Activated CD4-positive, alpha-beta T cell treated with anti-CD3 and anti-CD28 coated beads, Interleukin-2, Interleukin-6, amounts not matched to agents 100 ng/mL and 50 ng/mL, durations not matched to agents 16 hours and 8 hours (primary cell): Measurements from ENCODE around the gene PDZD8.

ENCODE experiments used
- DNase-seq: peaks from one replicate; pipeline ENCODE4 v3.0.0-alpha.2; 2020

PDZD8 gene

DNA sequence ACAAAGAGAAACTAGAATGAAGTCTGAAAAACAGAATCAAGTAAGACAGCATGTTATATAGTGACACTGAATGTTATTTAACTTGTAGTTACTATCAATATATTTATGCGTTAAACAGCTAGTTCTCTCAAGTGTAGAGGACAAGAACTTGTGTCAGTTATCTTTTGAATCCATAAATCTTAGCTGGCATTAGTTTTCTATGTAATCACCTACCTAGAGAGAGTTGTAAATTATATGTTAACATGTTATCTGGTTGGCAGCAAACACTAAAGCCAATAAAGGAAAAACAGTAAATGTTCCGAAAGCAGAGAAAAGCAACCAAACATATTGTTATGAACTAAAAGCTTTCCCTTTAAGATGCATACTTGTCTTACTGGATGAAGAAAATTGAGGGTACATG is 97.6 kb downstream of the PDZD8 start:
- DNase-seq = no peak

DNA sequence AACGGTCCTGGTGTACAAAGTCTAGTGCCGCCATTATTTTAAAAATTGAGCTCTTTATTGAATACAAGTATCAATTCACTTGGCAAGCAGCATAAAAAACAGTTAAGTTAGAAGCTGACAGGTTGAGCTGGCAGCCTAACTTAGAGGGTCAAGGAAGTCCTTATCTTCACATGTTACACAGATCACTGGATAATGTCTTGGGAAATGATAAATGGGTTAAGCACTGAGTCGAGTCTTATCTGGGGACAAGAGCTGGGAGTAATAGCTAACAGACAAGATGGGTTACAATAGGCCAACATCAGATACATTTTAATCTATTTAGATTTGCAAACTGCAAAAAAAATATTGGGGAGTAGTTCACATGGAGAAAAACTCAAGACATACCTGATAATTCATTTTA is 100.1 kb downstream of the PDZD8 start:
- DNase-seq = no peak

GRCh38 chr10:117274509-117274908 is 100.7 kb downstream of the PDZD8 start:
- no peak for DNase-seq

GRCh38 chr10:117273980-117274379 is 101.3 kb downstream of the PDZD8 start:
- DNase-seq = no peak

- DNase-seq = no peak
These were observed 102.8 kb downstream of the PDZD8 start for GRCh38 chr10:117272195-117273076.

DNA sequence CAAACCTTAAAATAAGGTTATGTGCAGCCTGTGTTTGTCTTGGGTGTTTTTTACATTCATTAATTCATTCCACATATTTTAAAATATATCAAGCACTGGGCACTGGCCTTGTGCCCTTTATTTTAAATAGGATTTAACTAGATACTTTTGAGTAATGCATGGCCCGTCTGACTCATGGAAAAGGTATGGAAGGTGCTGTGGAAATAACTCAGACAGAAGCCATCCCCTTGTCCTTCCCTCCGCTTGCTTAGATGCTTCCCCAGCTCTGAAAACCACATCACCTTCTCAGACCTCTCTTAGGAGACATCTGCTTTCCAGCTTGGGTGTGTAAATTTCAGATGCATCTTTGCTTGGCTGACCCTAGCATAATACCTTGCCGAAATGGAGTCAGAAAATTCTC is 103.8 kb downstream of the PDZD8 start:
- no peak for DNase-seq

GRCh38 chr10:117268907-117269306 is 106.3 kb downstream of the PDZD8 start:
- no peak for DNase-seq

DNA sequence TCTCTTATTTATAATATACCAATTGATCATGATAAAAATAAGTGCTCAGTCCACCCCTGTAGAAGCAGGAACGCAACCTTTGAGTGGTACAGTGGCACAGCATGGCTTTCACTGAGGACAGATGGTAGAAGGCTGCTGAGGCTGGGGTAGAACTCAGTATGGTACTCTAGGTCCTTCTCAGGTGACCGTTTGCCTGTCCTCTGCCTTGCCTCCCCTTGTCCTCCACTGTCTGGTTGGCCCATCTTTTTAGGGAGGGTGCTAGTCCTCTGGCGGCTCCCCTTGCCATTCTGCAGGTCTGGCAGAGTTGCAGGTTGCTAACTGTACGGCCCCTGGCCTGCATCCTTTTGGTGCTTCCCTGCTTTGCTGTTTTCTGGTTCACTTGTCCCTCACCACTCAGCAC is 107.0 kb downstream of the PDZD8 start:
- DNase-seq = no peak

- DNase-seq = no peak
These were observed 108.4 kb downstream of the PDZD8 start for GRCh38 chr10:117266812-117267211.

- DNase-seq = no peak
These were observed 108.8 kb downstream of the PDZD8 start for GRCh38 chr10:117266400-117266799.

DNA sequence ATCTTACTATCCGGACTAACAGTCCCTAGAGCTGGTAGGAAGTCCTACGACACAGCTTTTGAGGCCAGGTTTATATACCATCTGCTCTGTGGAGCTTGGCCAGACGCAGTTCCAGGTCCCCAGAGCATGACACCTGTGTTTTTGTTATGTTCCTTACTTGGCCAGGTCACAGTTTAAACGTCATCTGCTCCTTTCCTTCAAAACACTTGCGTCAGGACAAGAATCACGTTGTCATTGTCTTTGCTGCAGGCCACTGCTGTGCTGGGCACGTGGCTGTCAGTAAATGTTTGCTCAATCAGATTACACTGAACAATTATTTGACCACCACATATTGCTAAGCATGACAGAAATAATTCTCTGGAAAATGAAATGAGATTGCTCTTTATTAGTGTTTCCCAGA is 110.5 kb downstream of the PDZD8 start:
- no peak for DNase-seq

GRCh38 chr10:117262903-117263293 is 112.3 kb downstream of the PDZD8 start:
- no peak for DNase-seq

DNA sequence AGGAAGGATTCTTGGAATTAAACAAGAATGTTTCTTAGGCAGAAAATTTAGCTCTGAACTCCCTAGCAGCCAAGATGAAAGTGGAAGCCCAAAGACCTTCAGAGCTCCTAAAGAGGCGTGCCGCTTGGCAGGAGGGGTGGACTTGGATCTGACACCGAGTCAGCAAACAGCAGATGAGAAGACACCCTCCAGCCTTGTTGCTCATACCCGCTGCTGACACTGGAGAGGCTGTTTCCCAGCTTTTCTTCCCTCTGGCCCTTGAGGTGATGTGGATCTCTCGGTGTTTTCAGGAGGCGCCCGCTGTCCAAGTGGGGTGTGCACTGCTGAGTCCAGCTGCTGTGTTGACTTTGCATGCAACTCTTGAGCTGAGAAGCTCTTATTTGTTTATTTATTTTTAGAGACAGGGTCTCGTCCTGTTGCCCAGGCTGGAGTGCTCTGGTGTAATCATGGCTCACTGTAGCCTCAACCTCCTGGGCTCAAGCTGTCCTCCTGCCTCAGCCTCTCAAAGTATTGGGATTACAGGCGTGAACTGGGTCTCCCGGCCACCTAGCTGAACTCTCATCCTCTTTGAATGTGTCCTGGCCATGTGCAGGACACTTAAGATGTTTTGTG is 112.8 kb downstream of the PDZD8 start:
- no peak for DNase-seq

- no peak for DNase-seq
These were observed 113.7 kb downstream of the PDZD8 start for GRCh38 chr10:117261501-117261900.

- DNase-seq = no peak
These were observed 115.2 kb downstream of the PDZD8 start for GRCh38 chr10:117260084-117260483.

DNA sequence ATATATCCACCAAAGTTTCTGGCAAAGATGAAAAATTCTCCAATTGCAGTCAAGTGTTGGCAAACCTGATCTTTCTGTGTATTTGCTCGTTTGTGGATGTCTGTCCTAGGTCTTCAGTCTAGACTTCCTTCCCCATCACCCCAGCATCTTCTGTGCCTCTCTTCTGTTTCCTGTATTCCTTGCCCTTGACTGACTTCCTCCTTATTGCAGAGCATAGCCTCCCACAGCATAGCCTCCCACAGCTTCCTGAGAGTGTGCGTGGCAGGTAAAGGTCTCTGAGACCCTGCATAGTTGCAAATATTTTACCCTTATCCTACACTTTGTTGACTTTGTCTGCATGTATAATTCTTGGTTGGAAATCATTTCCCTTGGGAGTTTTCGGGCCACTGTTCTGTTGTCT is 116.0 kb downstream of the PDZD8 start:
- DNase-seq = no peak

GRCh38 chr10:117257721-117258120 is 117.5 kb downstream of the PDZD8 start:
- DNase-seq = no peak

- DNase-seq = no peak
These were observed 118.3 kb downstream of the PDZD8 start for GRCh38 chr10:117256910-117257309.

DNA sequence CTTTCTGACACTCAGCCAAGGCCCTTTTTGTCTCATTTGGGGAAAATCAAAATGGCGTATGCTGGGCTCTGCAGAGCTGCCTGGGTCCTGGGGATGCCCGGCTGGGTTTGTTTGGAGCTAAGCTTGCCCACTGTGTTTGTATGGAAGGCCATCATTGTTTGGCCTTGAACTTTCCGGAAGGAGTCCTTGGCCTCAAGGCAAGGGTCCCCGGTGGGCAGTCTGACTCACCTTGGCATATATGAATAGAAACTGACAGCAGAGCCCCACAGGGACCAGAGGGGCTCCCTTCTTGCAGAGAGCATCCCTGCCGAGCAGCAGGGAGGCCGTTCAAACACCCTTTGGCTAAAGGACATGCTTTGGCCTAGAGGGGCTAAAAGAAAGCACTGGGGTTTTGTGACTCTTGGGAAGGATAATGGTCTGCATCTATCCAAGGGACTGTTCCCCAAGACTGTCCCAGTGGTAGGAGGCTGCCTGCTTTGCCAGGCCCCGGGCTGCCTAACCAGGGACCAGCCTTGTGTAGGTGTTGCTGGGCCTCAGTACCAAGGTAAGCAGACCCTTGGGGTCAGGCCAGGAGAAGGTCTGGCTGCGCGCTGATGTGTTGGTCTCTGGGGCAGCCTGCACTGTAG is 119.3 kb downstream of the PDZD8 start:
- DNase-seq = no peak

DNA sequence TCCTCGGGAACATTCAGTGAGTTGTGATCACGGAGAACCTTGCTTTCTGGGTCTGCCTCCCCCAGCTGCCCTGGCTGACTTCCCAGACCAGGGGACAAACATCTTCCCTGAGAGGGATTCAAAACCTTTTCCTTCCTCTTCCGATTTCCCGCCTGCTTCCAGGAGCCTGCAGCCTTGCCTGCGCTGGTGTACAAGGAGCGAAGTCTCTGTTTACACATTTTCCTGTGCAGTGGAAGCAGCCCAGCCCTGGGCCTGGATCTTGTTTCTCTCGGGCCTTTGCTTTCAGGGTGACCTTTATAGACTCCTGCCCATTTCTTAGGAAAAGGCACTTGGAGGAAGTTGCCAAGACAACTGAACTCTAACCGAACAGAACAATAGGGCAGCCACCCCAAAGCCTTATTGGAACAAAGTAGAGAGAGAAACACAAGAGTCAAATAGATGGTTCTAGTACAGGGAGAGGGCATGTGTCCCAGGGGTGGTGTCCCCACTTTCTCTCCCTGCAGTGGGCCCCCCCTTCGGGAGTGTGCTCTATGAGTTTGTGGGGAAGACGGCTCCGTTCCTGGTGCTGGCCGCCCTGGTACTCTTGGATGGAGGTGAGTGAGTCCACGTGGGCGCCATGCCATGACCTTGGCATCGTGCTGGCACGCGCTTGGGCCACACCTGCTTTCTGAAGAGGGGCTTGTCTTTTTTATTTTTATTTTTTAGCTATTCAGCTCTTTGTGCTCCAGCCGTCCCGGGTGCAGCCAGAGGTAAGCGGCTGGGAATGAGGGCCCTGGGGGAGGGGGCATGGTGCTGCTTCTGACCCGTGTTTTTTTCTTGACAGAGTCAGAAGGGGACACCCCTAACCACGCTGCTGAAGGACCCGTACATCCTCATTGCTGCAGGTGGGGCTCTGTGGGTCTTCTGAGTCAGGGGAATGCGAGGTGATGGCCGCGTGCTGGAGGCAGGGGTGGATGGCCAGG is 120.2 kb downstream of the PDZD8 start:
- no peak for DNase-seq

GRCh38 chr10:117254338-117254737 is 120.9 kb downstream of the PDZD8 start:
- DNase-seq = no peak

- no peak for DNase-seq
These were observed 121.3 kb downstream of the PDZD8 start for GRCh38 chr10:117253908-117254307.

- no peak for DNase-seq
These were observed 124.8 kb downstream of the PDZD8 start for GRCh38 chr10:117250411-117250810.
